Bronchial epithelial cell (primary cell): ENCODE data around the gene PRPF31. TPM values are rescaled to one million over a fixed set of nuclear protein-coding genes. Genes with fewer than 3 reads are reported as not detected.

Experiments used
- DNase-seq: peaks from one replicate; pipeline ENCODE4 v3.0.0-alpha.2; 2010; ENCODE audit warnings: low read depth
- FAIRE-seq: peaks from 2 replicates; lab custom pipeline; 2011; peaks lifted over from hg19 to GRCh38; lab: Jason Lieb, UNC
- H3K27me3 ChIP-seq: 2 replicates; pipeline ENCODE4 v1.5.1; 2011; ENCODE audit warnings: low read length; ENCODE audit not compliant: control insufficient read depth, insufficient read depth
- H3K36me3 ChIP-seq: 2 replicates; pipeline ENCODE4 v1.5.1; 2011; ENCODE audit warnings: low read length; ENCODE audit not compliant: control insufficient read depth, insufficient read depth
- H3K4me3 ChIP-seq: 2 replicates; pipeline ENCODE4 v1.5.1; 2011; ENCODE audit warnings: mild to moderate bottlenecking, low read depth, low read length, control low read depth
- total RNA-seq: library from RNA; depleted of rRNA; stranded (reverse); fragments of >200 nt; gene quantifications from 2 replicates; pipeline ENCODE4 v1.2.1, GENCODE V29; 2014
- TF ChIP-seq, protein P1 (sequence below): IDR thresholded peaks from 2 replicates; pipeline ENCODE4 v1.5.1; 2011; ENCODE audit warnings: mild to moderate bottlenecking, moderate library complexity, low read length, control low read depth, inconsistent platforms; ENCODE audit not compliant: insufficient read depth, severe bottlenecking

PRPF31 gene
- total RNA-seq, 1 donor from 2014 or later: 47.1 TPM

DNA sequence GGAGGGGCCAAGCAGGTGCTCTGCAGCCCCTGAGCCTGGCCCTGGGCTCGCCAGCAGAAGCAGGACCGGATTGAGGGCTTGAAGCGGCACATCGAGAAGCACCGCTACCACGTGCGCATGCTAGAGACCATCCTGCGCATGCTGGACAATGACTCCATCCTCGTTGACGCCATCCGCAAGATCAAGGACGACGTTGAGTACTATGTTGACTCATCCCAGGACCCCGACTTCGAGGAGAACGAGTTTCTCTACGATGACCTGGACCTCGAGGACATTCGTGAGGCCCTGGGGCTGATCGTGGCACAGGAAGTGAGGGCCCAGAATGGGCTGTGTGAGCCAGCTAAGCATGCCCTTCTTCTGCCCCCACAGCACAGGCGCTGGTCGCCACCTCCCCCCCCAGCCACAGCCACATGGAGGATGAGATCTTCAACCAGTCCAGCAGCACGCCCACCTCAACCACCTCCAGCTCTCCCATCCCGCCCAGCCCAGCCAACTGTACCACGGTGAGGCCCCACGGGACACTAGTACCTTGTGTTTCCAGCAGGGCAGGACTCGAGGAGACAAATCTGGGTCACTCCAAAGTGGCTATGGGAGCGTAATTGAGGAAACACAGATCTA lies 30.1 kb downstream of the PRPF31 start:
- no peak overlapping the region for H3K4me3 ChIP-seq
- H3K36me3 ChIP-seq: peaks cover 60% of the 10 kb centered on the region
- no peaks in the 10 kb centered on the region for H3K27me3 ChIP-seq
- DNase-seq (no peak), FAIRE-seq (no peak)
- TF ChIP-seq, protein P1, sequence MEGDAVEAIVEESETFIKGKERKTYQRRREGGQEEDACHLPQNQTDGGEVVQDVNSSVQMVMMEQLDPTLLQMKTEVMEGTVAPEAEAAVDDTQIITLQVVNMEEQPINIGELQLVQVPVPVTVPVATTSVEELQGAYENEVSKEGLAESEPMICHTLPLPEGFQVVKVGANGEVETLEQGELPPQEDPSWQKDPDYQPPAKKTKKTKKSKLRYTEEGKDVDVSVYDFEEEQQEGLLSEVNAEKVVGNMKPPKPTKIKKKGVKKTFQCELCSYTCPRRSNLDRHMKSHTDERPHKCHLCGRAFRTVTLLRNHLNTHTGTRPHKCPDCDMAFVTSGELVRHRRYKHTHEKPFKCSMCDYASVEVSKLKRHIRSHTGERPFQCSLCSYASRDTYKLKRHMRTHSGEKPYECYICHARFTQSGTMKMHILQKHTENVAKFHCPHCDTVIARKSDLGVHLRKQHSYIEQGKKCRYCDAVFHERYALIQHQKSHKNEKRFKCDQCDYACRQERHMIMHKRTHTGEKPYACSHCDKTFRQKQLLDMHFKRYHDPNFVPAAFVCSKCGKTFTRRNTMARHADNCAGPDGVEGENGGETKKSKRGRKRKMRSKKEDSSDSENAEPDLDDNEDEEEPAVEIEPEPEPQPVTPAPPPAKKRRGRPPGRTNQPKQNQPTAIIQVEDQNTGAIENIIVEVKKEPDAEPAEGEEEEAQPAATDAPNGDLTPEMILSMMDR: no peak

DNA sequence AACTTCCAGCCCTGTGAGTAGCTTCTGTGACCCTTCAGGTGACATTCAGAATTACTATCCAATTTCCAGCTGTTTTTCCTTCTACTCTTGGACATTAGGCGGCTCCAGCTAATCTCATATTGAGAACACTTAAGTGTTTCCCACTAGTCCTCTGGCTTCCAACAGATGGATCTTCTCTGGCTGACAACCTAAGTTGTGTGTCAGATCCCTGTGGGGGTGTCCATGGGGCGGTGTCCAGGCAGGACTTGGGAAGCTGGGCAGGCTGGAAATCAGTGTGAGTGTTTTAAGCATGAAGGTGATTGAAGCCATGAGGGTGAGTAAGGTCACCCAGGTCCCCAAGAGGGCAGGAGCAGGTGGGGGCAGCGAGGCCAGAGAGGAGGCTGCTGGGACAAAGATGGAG lies 32.1 kb downstream of the PRPF31 start:
- FAIRE-seq (no peak), DNase-seq (no peak)
- H3K4me3 ChIP-seq: no peak overlapping the region
- H3K27me3 ChIP-seq: no peaks in the 10 kb centered on the region
- H3K36me3 ChIP-seq: peaks cover 69% of the 10 kb centered on the region
- TF ChIP-seq, protein P1: no peak

DNA sequence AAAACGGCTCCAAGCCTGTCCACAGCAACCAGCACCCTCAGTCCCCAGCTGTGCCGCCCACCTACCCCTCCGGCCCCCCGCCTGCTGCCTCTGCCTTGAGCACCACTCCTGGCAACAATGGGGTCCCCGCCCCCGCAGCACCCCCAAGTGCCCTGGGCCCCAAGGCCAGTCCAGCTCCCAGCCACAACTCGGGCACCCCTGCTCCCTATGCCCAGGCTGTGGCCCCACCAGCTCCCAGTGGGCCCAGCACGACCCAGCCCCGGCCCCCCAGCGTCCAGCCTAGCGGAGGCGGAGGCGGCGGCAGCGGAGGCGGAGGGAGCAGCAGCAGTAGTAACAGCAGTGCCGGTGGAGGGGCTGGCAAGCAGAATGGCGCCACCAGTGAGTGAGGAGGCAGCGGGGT lies 32.6 kb downstream of the PRPF31 start:
- TF ChIP-seq, protein P1: no peak
- FAIRE-seq: no peak
- H3K36me3 ChIP-seq: peaks cover 68% of the 10 kb centered on the region

DNA sequence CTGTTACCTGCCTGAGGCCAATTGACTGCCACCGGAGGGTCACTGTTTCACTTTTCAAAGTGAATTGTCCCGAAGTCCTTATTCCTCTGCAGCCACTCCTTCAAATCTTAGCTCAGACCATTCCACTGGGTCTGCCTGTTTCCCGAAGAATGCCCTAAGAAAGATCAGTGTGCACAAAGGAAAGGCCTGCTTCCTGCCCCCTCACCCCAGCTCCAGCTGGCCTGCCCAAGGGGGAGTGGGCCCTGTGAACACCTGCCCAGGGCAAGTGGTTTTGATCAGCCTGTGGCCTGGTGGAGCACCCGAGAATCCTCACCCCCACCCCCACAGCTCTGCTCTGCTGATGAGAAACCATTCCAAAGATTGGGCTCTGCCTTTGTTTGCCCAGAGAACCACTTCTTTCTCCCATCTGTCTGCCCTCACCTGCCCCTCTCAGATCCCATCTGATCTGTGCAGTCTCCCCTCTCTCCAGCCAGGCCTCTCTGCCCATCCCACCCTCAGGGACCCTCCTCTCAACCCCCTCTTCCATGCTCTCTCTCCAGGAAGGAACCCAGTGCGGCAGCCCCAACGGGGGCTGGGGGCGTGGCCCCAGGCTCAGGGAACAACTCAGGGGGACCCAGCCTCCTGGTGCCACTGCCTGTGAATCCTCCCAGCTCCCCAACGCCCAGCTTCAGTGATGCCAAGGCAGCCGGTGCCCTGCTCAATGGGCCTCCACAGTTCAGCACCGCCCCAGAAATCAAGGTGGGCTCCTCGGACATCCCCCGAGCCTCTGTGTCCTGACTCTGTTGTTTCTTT lies 33.7 kb downstream of the PRPF31 start:
- FAIRE-seq (no peak), DNase-seq (no peak)
- TF ChIP-seq, protein P1: no peak
- Histone ChIP-seq H3K36me3 (peaks cover 63% of the 10 kb centered on the region), H3K4me3 (no peak overlapping the region), H3K27me3 (no peaks in the 10 kb centered on the region)

More for the DNA sequence above, 32.6 kb downstream of the PRPF31 start:
- no peak for DNase-seq
- no peak overlapping the region for H3K4me3 ChIP-seq
- no peaks in the 10 kb centered on the region for H3K27me3 ChIP-seq

DNA sequence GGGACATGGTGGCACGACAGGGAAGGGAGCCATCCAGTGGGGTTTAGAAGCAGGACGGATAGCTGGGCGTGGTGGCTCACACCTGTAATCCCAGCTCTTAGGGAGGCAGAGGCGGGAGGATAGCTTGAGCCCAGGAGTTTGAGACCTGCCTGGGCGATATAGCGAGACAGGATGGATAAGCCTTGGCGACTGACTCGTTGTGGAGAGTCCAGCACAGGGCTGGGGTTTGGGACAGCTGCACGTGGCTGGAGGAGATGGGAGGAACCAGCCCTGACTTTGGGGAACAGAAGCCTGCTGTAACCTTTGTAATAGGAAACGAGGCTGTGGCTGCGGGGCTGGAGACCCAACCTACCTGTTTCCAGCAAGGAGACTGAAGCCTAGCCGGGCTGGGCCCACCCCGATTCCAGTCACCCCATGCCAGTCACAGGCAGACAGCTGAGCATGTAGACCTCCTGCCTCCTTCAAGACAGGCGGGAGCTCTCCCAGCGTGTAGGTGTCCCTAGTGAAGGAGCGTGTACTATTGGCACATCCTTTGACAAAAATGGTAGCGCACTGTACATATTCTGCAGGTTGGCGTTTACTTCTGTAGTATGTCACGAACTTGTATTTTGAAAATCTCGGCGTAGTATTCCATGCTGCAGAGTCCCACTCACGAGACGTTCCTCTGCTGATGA lies 35.9 kb downstream of the PRPF31 start:
- DNase-seq (no peak), FAIRE-seq (no peak)
- Histone ChIP-seq H3K4me3 (no peak overlapping the region), H3K27me3 (no peaks in the 10 kb centered on the region), H3K36me3 (peaks cover 62% of the 10 kb centered on the region)
- TF ChIP-seq, protein P1: no peak
